Activated effector memory CD4-positive, alpha-beta T cell treated with Interleukin-2 at 50 U/mL for 16 hours (primary cell): ENCODE data around the gene TACO1.

Experiments
- DNase-seq: peaks from one replicate; pipeline ENCODE4 v3.0.0-alpha.2; 2020

TACO1 gene

DNA sequence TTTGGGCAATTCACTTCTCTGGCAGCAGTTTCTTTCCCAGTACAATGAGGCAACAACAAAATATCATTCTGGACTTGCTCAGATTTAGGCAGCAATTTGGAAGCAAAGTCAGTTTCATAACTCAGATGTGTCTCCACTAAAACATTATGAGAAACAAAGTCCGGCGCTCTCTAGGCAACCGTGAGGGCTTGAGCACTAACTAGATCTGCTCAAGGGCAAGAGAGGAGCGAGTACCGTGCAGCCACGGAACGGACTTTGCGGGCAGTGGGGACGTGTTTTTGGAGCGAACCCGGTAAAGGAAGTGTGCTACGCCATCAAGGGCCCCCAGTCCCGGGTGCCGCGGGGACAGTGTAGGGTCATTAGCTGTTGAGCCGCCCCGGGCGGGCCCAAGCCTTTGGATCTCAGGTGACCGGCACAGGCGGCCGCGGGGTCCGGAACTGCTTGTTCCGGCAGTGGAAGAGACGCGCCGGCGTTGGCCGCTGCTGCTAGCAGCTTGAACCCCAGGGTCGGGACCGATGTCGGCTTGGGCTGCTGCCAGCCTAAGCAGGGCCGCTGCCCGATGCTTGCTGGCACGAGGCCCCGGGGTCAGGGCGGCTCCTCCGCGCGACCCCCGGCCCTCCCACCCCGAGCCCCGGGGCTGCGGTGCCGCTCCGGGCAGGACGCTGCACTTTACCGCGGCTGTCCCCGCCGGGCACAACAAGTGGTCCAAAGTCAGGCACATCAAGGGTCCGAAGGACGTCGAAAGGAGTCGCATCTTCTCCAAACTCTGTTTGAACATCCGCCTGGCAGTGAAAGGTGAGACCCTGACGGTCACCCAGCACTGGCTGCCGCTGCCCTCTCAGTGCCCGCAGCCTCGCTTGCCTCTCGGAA lies at the start of gene TACO1:
TSS of gene TACO1 (plus strand) at position 327 of the 870 bp plus-strand sequence. CDS start at position 516, 189 bp downstream.
- peak; percentile 66 for DNase-seq

GRCh38 chr17:63552211-63552610 lies 48.5 kb upstream of the TACO1 start:
- DNase-seq, result no peak

DNA sequence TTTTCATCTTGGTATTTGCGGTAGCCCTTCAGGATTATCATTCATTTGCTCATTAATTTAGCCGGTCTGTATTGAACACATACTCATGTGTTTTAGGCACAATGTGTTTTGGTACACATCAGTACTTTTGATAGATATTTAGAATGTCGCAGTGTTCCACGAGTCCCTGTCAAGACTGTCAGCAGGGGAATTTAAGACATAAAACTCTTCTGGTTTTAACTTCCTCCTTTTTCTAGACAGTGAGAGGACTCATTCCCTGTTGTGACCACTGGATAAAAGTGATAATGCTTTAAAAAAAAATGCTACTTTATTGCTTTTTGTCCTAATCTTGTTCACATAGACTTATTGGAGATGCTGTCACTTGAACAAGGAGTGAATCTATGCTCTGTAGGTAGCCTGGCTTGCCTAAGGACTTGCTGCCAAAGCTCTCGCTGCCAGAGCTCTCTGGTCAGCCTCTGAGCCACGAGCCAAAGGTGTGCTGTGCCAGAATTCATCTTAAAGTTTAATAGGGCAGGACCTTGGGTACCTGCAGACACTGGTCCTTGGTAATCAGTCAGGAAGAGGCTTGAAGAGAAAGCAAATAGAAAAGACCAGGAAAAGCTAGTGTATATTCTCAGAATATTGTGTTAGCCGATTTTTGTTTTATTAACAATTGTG lies 45.1 kb upstream of the TACO1 start:
- DNase-seq, result no peak

GRCh38 chr17:63557416-63557815 lies 43.3 kb upstream of the TACO1 start:
- DNase-seq, result no peak

- no peak for DNase-seq
Observed at GRCh38 chr17:63558441-63558840, 42.3 kb upstream of the TACO1 start.

DNA sequence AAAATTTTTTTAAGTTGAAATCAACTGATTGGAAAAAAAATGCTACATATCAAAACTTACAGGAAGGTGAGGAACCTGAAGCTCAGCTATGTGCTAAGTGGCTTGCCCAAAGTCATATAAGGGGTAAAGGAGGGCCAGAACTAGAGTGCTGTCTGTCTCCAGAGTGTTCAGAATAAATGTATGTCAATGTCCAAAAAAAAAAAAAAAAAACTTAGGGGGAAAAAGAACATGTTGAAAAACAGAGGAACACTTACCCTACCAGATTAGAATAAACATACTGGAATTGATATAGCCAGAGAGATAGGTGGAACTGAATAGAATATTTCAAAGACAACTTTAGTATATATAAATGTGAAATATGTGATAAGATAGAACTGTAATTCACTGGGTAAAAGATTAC lies 38.9 kb upstream of the TACO1 start:
- no peak for DNase-seq

- no peak for DNase-seq
Observed at GRCh38 chr17:63563339-63563738, 37.4 kb upstream of the TACO1 start.

DNA sequence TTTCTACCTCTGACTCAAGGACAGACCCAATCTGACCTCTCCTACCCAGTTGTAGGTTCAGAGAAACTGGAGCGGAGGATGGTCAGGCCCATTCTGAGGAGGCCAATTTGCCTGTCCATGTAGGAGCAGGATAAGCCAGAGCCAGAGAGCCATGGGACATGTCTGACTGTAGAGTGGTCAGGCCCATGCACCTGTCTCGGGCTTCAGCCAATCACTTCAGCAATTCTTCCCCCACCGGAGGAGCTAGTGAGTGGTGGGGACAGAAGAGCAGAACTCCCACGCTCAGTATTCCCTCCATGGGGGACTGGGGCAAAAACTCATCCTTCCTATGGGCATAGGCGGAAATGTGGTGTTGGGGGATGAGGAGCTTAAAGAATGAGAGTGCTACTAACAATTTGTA lies 36.1 kb upstream of the TACO1 start:
- DNase-seq, result no peak

DNA sequence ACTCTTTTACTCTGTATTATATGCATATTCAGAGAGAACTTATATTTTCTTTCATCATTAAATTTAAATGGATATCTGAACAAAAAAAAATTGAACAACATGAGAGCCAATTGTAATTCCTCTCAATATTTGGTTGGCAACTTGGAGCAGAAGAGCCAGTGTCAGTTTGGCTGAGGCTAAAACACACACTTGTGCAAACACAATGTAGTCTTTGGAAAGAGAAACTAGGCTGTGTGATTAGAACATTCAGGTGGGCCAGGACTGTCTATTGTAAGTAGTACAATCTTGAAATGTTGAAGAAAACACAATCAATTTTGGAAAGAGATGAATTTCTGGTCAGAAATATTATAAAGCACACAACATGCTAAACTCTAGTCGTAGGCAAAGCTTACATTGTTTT lies 33.5 kb upstream of the TACO1 start:
- DNase-seq, result no peak

GRCh38 chr17:63568563-63568962 lies 32.1 kb upstream of the TACO1 start:
- DNase-seq, result no peak

GRCh38 chr17:63571632-63572310 lies 28.9 kb upstream of the TACO1 start:
- no peak for DNase-seq

DNA sequence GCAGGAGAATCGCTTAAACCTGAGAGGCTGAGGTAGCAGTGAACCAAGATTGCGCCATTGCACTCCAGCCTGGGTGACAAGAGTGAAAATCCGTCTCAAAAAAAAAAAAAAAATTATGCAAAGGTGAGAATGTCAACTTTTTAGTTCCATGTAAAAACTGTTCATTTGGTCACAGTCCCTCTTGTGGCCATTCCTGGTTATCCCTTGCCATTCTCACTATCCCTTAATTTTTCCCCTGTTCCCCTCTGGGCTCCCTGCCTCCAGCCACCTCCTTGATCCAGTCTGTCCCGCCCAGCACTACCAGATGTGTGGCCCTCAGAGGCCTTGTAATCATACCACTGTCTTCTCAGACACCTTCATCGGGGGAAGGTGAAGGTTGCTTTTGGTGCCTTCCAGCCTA lies 27.1 kb upstream of the TACO1 start:
- DNase-seq, result no peak

GRCh38 chr17:63578027-63578768 lies 22.5 kb upstream of the TACO1 start:
- no peak for DNase-seq

DNA sequence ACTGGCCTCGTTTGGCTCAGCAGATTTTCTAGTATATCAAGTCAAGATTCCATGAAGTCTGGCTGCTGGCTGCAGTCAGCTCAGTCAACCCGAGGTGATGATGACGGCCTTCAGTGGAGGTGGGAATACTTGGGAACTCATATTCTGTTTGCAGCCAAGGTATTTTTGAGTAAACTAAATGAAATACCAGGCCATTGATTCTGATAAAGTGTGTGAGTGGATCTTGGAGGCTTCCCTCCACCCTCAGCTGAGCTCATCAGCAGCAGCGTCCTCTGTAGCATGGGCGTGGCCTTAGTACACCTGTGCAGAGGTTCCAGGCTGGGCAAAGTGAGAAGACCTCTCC lies 22.0 kb upstream of the TACO1 start:
- DNase-seq, result no peak

DNA sequence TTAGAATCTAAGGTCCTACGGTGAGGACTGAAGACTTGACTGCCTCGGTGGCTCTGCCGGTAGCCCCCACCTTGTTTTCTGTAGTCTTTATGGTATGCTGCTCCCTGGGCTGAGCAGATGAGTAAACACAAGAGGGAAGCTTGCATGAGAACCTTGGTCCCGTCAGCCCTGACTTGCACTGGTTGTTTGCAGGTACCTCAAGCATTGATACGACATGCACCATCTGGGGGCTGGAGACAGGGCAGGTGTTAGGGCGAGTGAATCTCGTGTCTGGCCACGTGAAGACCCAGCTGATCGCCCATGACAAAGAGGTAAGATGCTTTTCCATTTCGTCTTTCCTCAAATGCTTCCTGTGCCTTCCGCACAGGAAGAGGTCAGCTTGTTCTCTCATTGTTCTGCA lies 21.1 kb upstream of the TACO1 start:
- no peak for DNase-seq

DNA sequence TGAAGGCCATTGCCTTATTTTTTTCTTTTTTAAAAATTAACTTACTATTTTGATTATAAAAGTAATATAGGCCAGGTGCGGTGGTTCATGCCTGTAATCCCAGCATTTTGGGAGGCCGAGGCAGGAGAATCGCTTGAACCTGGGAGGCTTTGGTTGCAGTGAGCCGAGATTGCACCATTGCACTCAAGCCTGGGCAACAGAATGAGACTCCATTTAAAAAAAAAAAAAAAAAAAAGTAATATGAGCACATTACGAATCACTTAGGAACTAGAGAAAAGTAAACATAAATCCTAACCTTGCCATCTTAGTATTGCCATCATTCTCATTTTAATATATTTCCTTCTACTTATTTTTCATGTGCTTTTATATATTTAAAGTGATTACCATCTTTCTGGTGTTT lies 12.9 kb upstream of the TACO1 start:
- DNase-seq, result no peak

- DNase-seq, result no peak
Observed at GRCh38 chr17:63588797-63589196, 11.9 kb upstream of the TACO1 start.

GRCh38 chr17:63589646-63590045 lies 11.0 kb upstream of the TACO1 start:
- no peak for DNase-seq

GRCh38 chr17:63592797-63593196 lies 7.9 kb upstream of the TACO1 start:
- no peak for DNase-seq

GRCh38 chr17:63595132-63595531 lies 5.6 kb upstream of the TACO1 start:
- DNase-seq, result no peak

DNA sequence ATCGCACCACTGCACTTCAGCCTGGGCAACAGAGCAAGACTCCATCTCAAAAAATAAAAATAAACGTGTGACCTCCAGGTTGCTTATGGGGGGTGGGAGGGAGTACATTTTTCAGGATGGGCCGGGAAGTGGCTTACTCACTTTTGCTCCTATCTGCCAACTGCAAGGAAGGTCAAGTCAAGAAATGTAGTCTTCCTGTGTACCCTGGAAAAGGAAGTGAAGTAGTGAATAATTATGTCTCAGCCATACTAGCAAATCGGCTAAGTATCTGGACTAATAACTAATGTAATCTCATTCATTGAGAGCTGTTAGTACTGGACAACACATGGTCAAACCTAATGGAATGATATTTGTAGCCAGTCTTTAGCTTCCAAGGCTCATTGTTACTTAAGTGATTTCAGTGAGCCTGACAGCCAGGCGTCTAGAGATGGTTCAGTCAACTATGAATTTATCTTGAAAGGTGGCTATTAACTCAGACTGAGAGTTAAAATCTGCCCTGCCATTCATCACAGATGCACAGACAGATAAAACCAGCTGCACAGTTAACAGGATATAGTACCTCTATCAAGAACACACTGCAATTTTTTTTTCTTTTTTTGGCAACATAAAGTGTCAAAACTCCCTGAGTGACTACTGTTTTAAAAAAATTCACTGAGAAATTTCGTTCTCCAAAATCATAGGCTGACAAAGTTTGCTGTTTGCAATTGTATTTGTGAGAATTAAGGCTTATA lies 3.7 kb upstream of the TACO1 start:
- DNase-seq, result no peak

DNA sequence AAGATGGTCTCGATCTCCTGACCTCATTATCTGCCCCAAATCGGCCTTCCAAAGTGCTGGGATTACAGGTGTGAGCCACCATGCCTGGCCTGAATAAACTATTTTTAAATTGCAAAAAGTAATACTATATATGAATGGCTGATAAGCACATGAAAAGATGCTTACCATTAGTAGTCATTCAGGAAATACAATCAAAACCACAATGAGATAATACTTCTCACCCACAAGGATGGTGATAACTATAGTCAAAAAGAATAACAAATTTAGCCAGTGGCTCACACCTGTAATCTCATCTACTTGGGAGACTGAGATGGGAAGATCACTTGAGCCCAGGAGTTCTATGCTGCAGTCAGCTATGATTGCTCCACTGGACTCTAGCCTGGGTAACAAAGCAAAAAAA lies 2.4 kb upstream of the TACO1 start:
- DNase-seq, result no peak
